ENCODE results near the gene N4BP2L2. TPM values are rescaled to one million over a fixed set of nuclear protein-coding genes. Genes with fewer than 3 reads are reported as not detected.

Gene N4BP2L2
- total RNA-seq, 1 experiment from 2014 or later = 61.4 TPM

DNA sequence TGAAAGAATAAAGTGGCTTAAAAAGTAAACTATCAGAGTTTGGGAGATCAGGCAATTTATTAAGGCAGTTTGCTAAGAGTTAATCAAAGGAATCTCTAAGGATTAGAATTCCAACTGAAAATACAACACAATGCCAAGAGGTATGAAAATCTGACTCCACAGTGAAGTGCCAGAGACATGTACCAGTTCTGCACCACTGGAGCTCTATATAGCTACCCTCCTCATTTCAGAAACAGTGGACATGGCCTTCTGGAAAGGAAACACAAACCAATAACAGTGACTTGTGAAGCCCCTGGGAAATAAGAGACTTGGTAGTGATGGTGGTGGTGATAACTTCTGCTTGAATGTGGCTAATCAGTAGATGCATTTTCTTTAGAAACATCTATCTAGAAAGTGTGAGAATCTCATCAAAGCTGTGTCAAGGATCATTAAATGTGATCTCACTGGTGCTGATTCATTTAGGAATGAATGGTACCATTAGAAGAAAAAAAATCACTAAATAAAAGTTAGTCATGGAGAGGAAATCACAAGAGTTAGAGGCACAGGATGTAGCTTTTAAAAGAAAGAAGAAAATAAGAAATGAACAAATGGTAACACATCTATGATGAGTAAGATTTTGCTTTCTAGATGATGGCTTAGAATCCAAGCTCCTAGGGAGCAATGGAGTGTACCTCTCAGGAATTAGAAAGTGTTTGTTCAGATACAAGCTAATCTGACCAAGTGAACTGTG lies 90.5 kb downstream of the N4BP2L2 start:
- Histone ChIP-seq H3K79me1 (ENCODE audit: insufficient read depth, low read depth, low read length, poor library complexity, severe bottlenecking) (no peaks in the 10 kb centered on the region), H2BK120ac (ENCODE audit: low read depth, low read length, poor library complexity, severe bottlenecking) (no peak overlapping the region), H3K9me3 (ENCODE audit: control insufficient read depth, low read depth, low read length) (no peaks in the 10 kb centered on the region), H3K27ac (ENCODE audit: insufficient read length, low read depth, low read length) (no peak overlapping the region), H2BK12ac (ENCODE audit: insufficient read length, low read depth, low read length) (no peak overlapping the region), H3K18ac (ENCODE audit: insufficient read length, low read depth, low read length) (no peak overlapping the region), H3K4me2 (ENCODE audit: insufficient read depth, insufficient read length, low read length) (no peak overlapping the region), H2AK5ac (ENCODE audit: insufficient read length, low read length) (no peak overlapping the region), H4K8ac (replicated peaks; ENCODE audit: insufficient read length, low read depth, low read length) (no peak overlapping the region), H3K27me3 (ENCODE audit: insufficient read depth, low read length) (no peaks in the 10 kb centered on the region), H2BK15ac (ENCODE audit: low read depth, low read length) (no peak overlapping the region), H4K91ac (ENCODE audit: insufficient read length, low read depth, low read length) (no peak overlapping the region), H2BK20ac (ENCODE audit: low read depth, low read length, poor library complexity, severe bottlenecking) (no peak overlapping the region), H3K56ac (ENCODE audit: insufficient read length, low read depth, low read length) (no peak overlapping the region), H3K4me1 (ENCODE audit: insufficient read depth, low read length) (no peaks in the 10 kb centered on the region), H4K5ac (ENCODE audit: insufficient read length, low read depth, low read length) (no peak overlapping the region), H4K20me1 (ENCODE audit: control insufficient read depth, insufficient read depth, insufficient read length) (no peaks in the 10 kb centered on the region), H2AFZ (ENCODE audit: low read length) (no peak overlapping the region), H3K4ac (ENCODE audit: low read depth, low read length) (no peak overlapping the region), H3K14ac (ENCODE audit: insufficient read depth, low read length) (no peak overlapping the region), H3K79me2 (ENCODE audit: insufficient read depth, low read length) (no peaks in the 10 kb centered on the region), H3T11ph (ENCODE audit: low read length) (no peak overlapping the region), H3K23me2 (ENCODE audit: insufficient read length, low read depth, low read length, poor library complexity, severe bottlenecking) (no peaks in the 10 kb centered on the region), H3K9ac (ENCODE audit: extremely low read depth, insufficient read length, low read length) (no peak overlapping the region), H2BK5ac (ENCODE audit: insufficient read length, low read length) (no peak overlapping the region), H3K23ac (ENCODE audit: insufficient read length, low read depth, low read length) (no peak overlapping the region)
- H3K4me1 Mint-ChIP-seq = no peaks in the 10 kb centered on the region
- H3K9me3 Mint-ChIP-seq = no peaks in the 10 kb centered on the region; a peak in 1 of 5 replicates
- TF ChIP-seq, protein P1, sequence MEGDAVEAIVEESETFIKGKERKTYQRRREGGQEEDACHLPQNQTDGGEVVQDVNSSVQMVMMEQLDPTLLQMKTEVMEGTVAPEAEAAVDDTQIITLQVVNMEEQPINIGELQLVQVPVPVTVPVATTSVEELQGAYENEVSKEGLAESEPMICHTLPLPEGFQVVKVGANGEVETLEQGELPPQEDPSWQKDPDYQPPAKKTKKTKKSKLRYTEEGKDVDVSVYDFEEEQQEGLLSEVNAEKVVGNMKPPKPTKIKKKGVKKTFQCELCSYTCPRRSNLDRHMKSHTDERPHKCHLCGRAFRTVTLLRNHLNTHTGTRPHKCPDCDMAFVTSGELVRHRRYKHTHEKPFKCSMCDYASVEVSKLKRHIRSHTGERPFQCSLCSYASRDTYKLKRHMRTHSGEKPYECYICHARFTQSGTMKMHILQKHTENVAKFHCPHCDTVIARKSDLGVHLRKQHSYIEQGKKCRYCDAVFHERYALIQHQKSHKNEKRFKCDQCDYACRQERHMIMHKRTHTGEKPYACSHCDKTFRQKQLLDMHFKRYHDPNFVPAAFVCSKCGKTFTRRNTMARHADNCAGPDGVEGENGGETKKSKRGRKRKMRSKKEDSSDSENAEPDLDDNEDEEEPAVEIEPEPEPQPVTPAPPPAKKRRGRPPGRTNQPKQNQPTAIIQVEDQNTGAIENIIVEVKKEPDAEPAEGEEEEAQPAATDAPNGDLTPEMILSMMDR (conservative IDR thresholded peaks at IDR 0.05) = no peak
- H3K4me3 Mint-ChIP-seq = no peak overlapping the region
- no peak for DNase-seq
- H3K27me3 Mint-ChIP-seq (ENCODE audit: low read depth) = no peaks in the 10 kb centered on the region
- no peak overlapping the region for H3K27ac Mint-ChIP-seq
- peaks cover 0 to 7% (median 1%) of the 10 kb centered on the region in 3 experiments; a peak in 2 of 7 replicates for H3K36me3 Mint-ChIP-seq (ENCODE audit: insufficient read depth in 1 of 3, low read depth in 3 of 3)
